Colonic mucosa (tissue), 4 donors: ENCODE results near the gene RNF215. TPM values are rescaled to one million over a fixed set of nuclear protein-coding genes. Genes with fewer than 3 reads are reported as not detected.
A peak's percentile ranks its signal among the peaks of the same experiment; 100 is the strongest.

Experiments
- DNase-seq: peaks from one replicate; pipeline ENCODE4 v3.0.0-alpha.2; 2020
- H3K27ac ChIP-seq: fragments of 200-600 bp; one replicate; pipeline ENCODE4 v1.8.0; 2021
- H3K27me3 ChIP-seq: fragments of 200-600 bp; one replicate; pipeline ENCODE4 v1.8.0; 2021
- H3K36me3 ChIP-seq: fragments of 200-600 bp; one replicate; pipeline ENCODE4 v1.8.0; 2021
- H3K4me1 ChIP-seq: fragments of 200-600 bp; one replicate; pipeline ENCODE4 v1.8.0; 2021; ENCODE audit warnings: mild to moderate bottlenecking
- H3K4me3 ChIP-seq: fragments of 200-600 bp; one replicate; pipeline ENCODE4 v1.8.0; 2021
- H3K9ac ChIP-seq, 2 donors: one replicate each; pipeline ENCODE4 v1.7.0; 2013; ENCODE audit warnings: control low read depth in 2 of 2, low read depth in 2 of 2, low read length in 2 of 2
- H3K9me3 ChIP-seq: fragments of 200-600 bp; one replicate; pipeline ENCODE4 v1.8.0; 2021
- CTCF ChIP-seq: fragments of 200-600 bp; IDR thresholded peaks from one replicate; pipeline ENCODE4 v1.8.0; 2022; ENCODE audit warnings: antibody characterized with exemption, mild to moderate bottlenecking
- intact Hi-C: fragments of 100-400 bp; cut with DNase I; formaldehyde crosslinking; loops from one replicate; pipeline ENCODE4 v1.14.1; 2022
- total RNA-seq, 2 donors: library from RNA; stranded (reverse); fragmentation: NEBNext Ultra II Directional in 1 of 2; extraction: Animal tissue kit (Norgen Biotek cat#: 25700) in 1 of 2; gene quantifications; one replicate each; pipeline ENCODE4 v1.2.1, GENCODE V29; 2021
- donor health status: healthy.
- donor health status: DM: no; HTN: no; CAD: no.
- donor health status: DM: no; HTN: no; CAD: no.

RNF215 gene
- total RNA-seq, 2 donors from 2014 or later = 5.8 to 9.4 TPM

DNA sequence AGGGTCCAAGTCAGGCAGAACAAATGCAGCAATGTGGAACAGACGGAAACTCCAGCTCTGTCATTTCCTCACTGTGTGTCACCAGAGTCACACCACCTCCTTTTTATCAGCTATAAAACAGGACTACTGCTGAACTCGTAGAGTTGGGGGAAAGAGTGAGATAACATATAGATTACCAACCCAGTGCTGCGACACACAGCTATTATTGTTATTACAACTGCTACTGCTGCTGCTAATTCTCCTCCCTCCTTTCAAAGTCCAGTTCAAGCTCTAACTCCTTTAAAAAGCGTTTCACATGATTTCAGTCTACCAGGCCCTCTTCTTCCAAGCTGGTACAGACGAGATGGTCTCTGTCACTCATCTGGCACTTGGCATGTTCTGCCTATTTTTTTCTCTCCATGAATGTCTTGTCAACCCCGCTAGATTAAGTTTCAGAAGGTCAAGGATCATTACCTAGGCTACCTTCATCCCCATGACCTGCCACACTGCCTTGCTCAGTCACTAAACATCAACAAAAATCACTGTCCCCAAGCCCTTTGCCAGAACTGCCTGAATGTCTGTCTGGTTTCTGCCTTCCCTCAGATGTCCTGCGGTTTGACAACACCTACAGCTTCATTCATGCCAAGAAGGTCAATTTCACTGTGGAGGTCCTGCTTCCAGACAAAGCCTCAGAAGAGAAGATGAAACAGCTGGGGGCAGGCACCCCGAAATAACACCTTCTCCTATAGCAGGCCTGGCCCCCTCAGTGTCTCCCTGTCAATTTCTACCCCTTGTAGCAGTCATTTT is 34.7 kb upstream of the RNF215 start:
- intact Hi-C loops = no loop called here
- no peak for TF ChIP-seq CTCF
- H3K9me3 ChIP-seq = no peaks in the 10 kb centered on the region
- DNase-seq = peak; percentile 39
- no peaks in the 10 kb centered on the region for H3K27me3 ChIP-seq
- no peak overlapping the region for H3K4me3 ChIP-seq
- peak overlapping the region; percentile 94 for H3K27ac ChIP-seq
- no peaks in the 10 kb centered on the region for H3K36me3 ChIP-seq
- peak overlapping the region in 1 of 2 donors; percentile 89 for H3K9ac ChIP-seq
- H3K4me1 ChIP-seq = peaks cover 22% of the 10 kb centered on the region

DNA sequence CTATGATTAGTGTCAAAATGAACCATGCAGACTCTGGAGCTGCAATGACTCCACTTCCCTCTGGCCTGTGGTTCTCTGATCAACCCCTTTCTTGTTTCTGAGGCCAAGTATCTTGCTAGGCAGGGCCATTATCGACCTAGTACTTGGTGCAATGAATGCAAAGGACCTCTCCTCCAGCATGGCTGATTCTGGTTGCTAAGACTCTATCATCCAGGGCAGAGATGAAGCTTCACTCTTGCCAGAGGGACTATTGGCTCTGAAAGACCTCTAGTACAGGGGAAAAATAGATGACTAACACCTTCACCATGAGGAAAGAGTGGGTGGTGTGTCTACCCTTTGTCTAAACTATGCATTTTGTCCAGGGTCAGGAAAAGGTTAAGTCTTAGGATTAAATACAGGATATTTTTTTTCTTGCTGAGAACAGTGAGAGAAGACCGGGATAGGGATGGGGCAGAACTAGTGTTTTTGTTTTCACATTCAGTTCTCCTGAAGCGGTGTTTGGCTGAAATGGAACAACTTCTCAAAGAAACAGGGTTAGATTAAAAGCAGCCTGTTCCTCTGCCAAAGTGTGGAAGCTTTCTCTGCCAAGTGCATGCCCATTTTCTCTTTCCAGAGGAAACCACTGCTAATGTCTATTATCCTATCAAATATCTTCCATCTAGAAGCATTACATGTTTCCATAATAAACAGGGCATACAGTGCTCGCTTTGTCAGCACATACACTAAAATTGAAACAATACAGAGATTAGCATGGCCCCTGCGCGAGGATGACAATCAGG is 33.3 kb upstream of the RNF215 start:
- no peak overlapping the region for H3K9ac ChIP-seq
- DNase-seq = no peak
- no peak overlapping the region for H3K4me3 ChIP-seq
- peaks cover 19% of the 10 kb centered on the region for H3K4me1 ChIP-seq
- H3K36me3 ChIP-seq = no peaks in the 10 kb centered on the region
- no peaks in the 10 kb centered on the region for H3K27me3 ChIP-seq
- H3K9me3 ChIP-seq = no peaks in the 10 kb centered on the region
- intact Hi-C loops = no loop called here
- peak overlapping the region; percentile 94 for H3K27ac ChIP-seq
- TF ChIP-seq CTCF = no peak

DNA sequence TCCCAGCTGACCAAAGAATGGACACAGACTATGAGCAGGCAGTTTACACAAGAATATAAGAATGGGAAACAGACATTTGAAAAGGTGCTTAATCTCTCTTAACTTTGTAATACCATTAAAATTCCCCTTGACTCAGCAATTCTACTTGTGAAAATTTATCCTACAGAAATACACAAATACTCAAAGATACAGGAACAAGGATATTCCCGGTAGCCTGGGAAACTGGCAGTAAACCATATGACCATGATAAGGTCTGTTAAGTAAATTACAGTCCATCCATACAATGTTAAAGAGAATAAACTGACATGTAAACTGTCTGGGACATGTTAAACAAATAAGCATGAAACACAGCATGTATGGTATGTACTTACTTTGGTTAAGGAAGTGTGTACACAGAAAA is 29.6 kb upstream of the RNF215 start:
- H3K27ac ChIP-seq = peak overlapping the region; percentile 42
- DNase-seq = no peak
- peaks cover 5% of the 10 kb centered on the region for H3K4me1 ChIP-seq
- H3K36me3 ChIP-seq = no peaks in the 10 kb centered on the region
- H3K27me3 ChIP-seq = no peaks in the 10 kb centered on the region
- no peak overlapping the region for H3K4me3 ChIP-seq
- no peak for TF ChIP-seq CTCF
- no peak overlapping the region for H3K9ac ChIP-seq
- no peaks in the 10 kb centered on the region for H3K9me3 ChIP-seq
- intact Hi-C loops = no loop called here

DNA sequence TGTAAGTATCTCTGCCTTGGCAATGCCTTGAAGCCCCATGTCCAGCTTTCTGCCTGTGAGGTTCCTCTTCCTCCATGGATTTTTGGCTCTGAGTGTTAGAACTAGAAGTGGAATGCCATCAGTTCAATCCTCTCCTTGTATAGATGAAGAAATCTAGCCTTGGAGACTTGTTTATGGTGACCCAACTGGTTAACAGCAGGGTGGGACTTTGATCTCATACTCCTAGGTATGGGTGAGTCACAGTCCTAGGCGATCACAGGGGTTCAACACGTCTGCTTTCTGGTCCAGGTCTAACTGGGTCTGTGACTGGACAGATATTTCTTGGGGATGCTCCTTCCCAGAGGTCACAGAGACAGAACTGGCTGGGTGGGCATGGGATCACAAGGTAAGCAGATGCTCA is 29.2 kb upstream of the RNF215 start:
- Histone ChIP-seq H3K9ac (no peak overlapping the region), H3K4me3 (no peak overlapping the region), H3K27me3 (no peaks in the 10 kb centered on the region), H3K27ac (peak overlapping the region; percentile 42), H3K4me1 (peaks cover under 1% of the 10 kb centered on the region), H3K9me3 (no peaks in the 10 kb centered on the region), H3K36me3 (no peaks in the 10 kb centered on the region)
- DNase-seq = peak; percentile 48
- intact Hi-C loops = no loop called here
- no peak for TF ChIP-seq CTCF

DNA sequence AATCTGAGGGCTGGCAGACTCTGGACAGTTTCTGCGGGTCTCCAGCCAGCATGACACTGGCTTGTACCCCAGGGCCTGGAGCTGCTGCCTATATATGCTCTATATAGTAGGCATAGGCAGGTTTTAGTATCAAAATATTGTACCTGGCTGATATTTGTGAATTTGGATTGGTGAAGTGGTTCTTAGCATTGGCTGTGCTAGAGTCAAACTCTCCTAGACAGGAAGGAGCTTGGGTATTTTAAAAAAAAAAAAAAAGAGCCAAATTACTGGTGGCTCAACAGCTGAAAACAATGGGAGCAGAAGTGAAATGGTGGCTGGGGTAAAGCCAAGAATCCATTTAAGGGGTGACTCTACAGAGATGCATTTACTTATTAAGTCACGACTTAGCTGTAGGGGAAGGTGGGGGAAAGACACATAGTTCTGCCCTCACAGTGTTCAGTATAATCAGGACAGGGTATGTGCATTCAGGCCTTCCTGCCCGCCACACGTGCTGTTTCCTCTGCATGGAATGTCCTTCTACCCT is 27.4 kb upstream of the RNF215 start:
- intact Hi-C loops = no loop called here
- no peak overlapping the region for H3K4me3 ChIP-seq
- no peaks in the 10 kb centered on the region for H3K27me3 ChIP-seq
- no peak for TF ChIP-seq CTCF
- H3K27ac ChIP-seq = no peak overlapping the region
- no peaks in the 10 kb centered on the region for H3K4me1 ChIP-seq
- no peak overlapping the region for H3K9ac ChIP-seq
- no peaks in the 10 kb centered on the region for H3K9me3 ChIP-seq
- DNase-seq = no peak
- H3K36me3 ChIP-seq = no peaks in the 10 kb centered on the region
